ENCODE results near the gene RNF141. TPM values are rescaled to one million over a fixed set of nuclear protein-coding genes. Genes with fewer than 3 reads are reported as not detected.

RNF141 gene
- total and polyA plus RNA-seq, 2 of the 13 experiments (the other 11 are each of a cell fraction or from before 2014, with no cell fraction given), result 9.3 to 22.4 TPM

- TF ChIP-seq MAX (IDR thresholded peaks at IDR 0.05) (no peak), PHB2 (IDR thresholded peaks at IDR 0.05; ENCODE audit: partially characterized antibody) (no peak)
Measured at GRCh38 chr11:10462746-10463300, 78.2 kb downstream of the RNF141 start (continued).

MicroRNA genes within 50 kb of the gene (microRNA counts, 767-probe panel; counts per million panel counts)
- not detected for microRNA hsa-miR-4485

Other genes starting within 250 kb of the RNF141 start
- 24.0 and 29.9 TPM in 2 replicates for gene SBF2, start 247.0 kb downstream of the RNF141 start, total RNA-seq (2016; rRNA removed; fragmentation: Illumina TruSeq; extraction: Trizol)
- 45.6 and 45.8 TPM in 2 replicates for gene SBF2, start 247.0 kb downstream of the RNF141 start, polyA plus RNA-seq (2011; rRNA removed)
- gene ADM, start 236.1 kb downstream of the RNF141 start, total RNA-seq (2016; rRNA removed; fragmentation: Illumina TruSeq; extraction: Trizol), result 4.3 and 10.7 TPM in 2 replicates
- gene ADM, start 236.1 kb downstream of the RNF141 start, polyA plus RNA-seq (2011; rRNA removed), result 26.1 and 35.5 TPM in 2 replicates
- gene AMPD3, start 85.9 kb downstream of the RNF141 start, total RNA-seq (2016; rRNA removed; fragmentation: Illumina TruSeq; extraction: Trizol), result 0.31 and 0.33 TPM in 2 replicates
- 1.3 and 2.3 TPM in 2 replicates for gene AMPD3, start 85.9 kb downstream of the RNF141 start, polyA plus RNA-seq (2011; rRNA removed)
- gene LYVE1, start 27.5 kb upstream of the RNF141 start, total RNA-seq (2016; rRNA removed; fragmentation: Illumina TruSeq; extraction: Trizol), result 0.81 and 1.4 TPM in 2 replicates
- gene LYVE1, start 27.5 kb upstream of the RNF141 start, polyA plus RNA-seq (2011; rRNA removed), result 0.82 and 1.2 TPM in 2 replicates
- gene IRAG1, start 152.6 kb upstream of the RNF141 start, total RNA-seq (2016; rRNA removed; fragmentation: Illumina TruSeq; extraction: Trizol), result 0.13 TPM in 2 replicates
- 0.20 and 0.29 TPM in 2 replicates for gene IRAG1, start 152.6 kb upstream of the RNF141 start, polyA plus RNA-seq (2011; rRNA removed)
- 22.1 and 35.9 TPM in 2 replicates for gene CTR9, start 210.1 kb upstream of the RNF141 start, total RNA-seq (2016; rRNA removed; fragmentation: Illumina TruSeq; extraction: Trizol)
- gene CTR9, start 210.1 kb upstream of the RNF141 start, polyA plus RNA-seq (2011; rRNA removed), result 6.1 and 6.6 TPM in 2 replicates